ENCODE measurements around the gene MYBPH.

The MYBPH gene, protein sequence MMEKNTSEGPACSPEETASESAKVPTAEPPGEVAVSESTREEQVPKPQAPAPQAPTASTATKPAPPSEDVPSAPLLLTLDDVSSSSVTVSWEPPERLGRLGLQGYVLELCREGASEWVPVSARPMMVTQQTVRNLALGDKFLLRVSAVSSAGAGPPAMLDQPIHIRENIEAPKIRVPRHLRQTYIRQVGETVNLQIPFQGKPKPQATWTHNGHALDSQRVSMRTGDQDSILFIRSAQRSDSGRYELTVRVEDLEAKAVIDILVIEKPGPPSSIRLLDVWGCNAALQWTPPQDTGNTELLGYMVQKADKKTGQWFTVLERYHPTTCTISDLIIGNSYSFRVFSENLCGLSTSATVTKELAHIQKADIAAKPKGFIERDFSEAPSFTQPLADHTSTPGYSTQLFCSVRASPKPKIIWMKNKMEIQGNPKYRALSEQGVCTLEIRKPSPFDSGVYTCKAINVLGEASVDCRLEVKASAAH

DNA sequence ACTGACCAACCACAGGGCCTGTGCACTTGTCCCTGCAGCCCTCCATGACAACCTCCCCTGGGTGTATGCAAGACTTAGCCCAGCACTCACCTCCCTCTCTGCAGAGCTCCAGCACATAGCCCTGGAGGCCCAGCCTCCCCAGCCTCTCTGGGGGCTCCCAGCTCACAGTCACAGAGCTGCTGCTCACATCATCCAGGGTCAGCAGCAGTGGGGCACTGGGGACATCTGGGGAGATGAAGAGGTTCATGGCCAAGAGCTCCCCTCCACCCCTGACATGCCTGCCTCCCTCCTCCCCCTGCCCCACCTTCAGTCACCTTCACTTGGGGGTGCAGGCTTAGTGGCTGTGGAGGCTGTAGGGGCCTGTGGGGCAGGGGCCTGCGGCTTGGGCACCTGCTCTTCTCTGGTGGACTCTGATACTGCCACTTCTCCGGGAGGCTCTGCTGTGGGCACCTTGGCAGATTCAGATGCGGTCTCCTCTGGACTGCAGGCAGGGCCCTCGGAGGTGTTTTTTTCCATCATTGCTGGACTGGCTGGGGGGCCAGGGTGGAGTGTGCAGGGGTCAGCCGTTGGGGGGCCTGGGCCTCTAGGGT is at the start of gene MYBPH:
Gene MYBPH (minus strand): TSS at position 590 of the 590 bp plus-strand sequence. CDS start 71 bp downstream, at position 519.
- no peak for DNase-seq (ENCODE audit: low read depth)
- no peak within 1 kb of the TSS for H3K4me3 ChIP-seq (replicated peaks; ENCODE audit: low read depth, low read length)
- TF ChIP-seq, protein P1, sequence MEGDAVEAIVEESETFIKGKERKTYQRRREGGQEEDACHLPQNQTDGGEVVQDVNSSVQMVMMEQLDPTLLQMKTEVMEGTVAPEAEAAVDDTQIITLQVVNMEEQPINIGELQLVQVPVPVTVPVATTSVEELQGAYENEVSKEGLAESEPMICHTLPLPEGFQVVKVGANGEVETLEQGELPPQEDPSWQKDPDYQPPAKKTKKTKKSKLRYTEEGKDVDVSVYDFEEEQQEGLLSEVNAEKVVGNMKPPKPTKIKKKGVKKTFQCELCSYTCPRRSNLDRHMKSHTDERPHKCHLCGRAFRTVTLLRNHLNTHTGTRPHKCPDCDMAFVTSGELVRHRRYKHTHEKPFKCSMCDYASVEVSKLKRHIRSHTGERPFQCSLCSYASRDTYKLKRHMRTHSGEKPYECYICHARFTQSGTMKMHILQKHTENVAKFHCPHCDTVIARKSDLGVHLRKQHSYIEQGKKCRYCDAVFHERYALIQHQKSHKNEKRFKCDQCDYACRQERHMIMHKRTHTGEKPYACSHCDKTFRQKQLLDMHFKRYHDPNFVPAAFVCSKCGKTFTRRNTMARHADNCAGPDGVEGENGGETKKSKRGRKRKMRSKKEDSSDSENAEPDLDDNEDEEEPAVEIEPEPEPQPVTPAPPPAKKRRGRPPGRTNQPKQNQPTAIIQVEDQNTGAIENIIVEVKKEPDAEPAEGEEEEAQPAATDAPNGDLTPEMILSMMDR (IDR thresholded peaks at IDR 0.05; ENCODE audit: low read length, missing control alignments), result no peak

DNA sequence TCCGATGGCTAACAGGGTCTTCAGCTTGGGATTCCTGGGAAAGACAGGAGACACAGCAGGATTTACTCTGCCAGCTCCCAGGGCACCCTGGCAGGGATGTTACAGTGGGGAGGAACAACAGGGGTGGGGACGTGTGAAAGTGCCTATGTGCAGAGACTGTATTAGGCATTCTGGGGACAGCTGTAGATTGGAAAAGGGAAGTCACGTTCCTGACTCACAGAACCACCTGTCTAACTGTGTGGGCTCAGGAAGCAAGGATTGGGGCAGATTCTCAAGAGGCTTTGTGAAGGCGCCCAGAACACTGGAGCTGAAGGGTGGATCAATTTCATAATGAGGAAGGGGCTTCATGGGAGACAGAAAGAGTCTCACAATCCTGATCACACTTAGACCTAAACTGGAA is 49.4 kb upstream of the MYBPH start:
- TF ChIP-seq, protein P1 (IDR thresholded peaks at IDR 0.05; ENCODE audit: low read length, missing control alignments), result no peak
- H3K4me3 ChIP-seq (replicated peaks; ENCODE audit: low read depth, low read length), result no peak overlapping the region
- DNase-seq (ENCODE audit: low read depth), result no peak

DNA sequence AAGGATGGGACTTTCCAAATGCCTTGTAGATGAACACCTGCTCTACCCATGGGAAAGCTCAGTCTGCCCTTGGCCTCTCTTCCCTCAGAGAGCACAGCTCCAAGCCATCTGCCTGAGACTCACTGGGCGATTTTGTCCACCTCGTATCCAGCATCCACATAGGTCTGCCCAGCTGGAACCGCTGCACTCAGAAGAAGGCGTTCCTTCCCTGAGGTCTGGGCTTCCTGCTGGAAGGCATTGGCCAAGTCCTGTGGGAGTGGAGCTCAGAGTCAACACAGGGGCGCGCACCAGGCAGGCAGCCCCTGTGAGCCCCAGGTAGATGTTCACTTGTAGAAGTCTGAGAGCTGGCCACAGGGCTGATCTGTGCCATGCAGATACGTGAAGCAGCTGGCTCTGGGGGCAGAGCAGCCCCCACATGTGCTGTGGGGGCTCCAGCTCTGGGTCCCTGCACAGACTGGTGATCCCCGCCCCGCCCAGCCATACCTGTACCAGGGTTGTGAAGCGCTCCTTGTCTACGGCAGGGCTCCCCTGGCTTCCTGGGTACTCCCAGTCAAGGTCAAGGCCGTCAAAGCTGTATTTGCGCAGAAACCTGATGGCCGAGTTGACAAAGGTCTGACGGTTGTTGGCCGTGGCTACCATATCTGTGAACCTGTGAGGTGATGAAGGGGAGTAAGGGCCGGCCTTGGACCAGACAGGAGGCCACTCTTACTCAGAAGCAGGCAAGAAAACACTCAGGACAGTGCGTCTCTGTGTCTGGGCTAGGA is 47.6 kb upstream of the MYBPH start:
- TF ChIP-seq, protein P1 (IDR thresholded peaks at IDR 0.05; ENCODE audit: low read length, missing control alignments), result no peak
- H3K4me3 ChIP-seq (replicated peaks; ENCODE audit: low read depth, low read length), result no peak overlapping the region
- no peak for DNase-seq (ENCODE audit: low read depth)

DNA sequence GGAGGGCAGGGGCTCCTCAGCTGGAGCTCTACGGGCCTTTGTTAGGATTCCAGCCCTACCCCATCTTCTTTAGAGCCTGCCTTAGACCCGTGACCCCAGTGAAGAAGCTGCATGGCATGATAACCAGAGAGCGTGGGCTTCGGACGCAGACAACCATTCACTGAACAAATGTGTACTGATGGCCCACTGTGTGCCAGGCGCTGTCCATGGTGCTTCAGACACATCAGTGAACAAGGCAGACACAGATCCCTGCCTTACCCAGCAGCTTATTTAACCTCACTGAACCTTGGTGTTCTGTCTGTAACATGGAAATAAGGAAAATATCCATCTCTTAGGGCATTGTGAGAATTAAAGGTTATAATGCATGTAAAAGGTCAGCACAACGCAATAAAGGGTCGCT is 44.3 kb upstream of the MYBPH start:
- no peak for DNase-seq (ENCODE audit: low read depth)
- H3K4me3 ChIP-seq (replicated peaks; ENCODE audit: low read depth, low read length), result no peak overlapping the region
- TF ChIP-seq, protein P1 (IDR thresholded peaks at IDR 0.05; ENCODE audit: low read length, missing control alignments), result no peak

DNA sequence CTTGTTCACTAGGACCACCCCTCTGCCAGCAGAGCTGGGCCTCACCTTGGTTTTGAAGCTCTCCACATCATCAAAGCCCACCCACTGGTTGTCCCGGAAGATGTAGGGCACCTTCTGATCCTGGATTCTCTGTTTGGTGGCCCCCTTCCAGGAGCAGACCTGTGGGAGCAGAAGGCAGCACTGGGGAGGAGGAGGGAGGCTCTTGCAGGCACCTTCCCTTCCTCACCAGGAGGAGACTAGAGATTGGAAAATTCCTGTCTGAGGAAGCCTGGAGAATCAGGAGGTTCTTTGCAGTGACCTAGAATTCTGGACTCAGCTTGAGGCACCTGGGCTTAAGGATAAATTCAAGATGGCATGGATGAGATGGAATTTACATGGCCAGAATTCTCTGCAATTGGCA is 43.5 kb upstream of the MYBPH start:
- TF ChIP-seq, protein P1 (IDR thresholded peaks at IDR 0.05; ENCODE audit: low read length, missing control alignments), result no peak
- no peak overlapping the region for H3K4me3 ChIP-seq (replicated peaks; ENCODE audit: low read depth, low read length)
- DNase-seq (ENCODE audit: low read depth), result no peak

DNA sequence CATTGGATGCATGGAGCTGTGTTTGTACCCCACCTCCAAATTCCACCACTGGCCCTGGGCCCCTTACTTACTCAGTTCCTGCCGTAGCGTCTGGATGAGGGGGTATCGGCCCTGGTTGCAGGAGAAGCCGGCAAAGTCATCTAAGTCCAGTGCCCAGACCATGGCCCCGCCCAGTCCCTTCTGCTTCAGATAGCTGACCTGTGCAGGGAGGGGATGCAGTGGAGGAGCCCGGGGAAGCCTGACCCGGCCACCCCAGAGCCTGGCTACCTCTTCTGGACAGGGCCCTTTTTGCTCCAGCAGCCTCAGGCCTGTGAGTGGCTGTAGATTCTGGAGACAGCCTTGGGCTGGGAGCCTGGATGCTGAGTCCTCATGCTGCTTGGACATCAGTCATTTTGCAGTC is 42.0 kb upstream of the MYBPH start:
- H3K4me3 ChIP-seq (replicated peaks; ENCODE audit: low read depth, low read length), result no peak overlapping the region
- TF ChIP-seq, protein P1 (IDR thresholded peaks at IDR 0.05; ENCODE audit: low read length, missing control alignments), result no peak
- no peak for DNase-seq (ENCODE audit: low read depth)
